ENCODE measurements around the gene CACNA2D2.

The CACNA2D2 gene

GRCh38 chr3:50423543-50423942 is 79.9 kb downstream of the CACNA2D2 start:
- DNase-seq: no peak

GRCh38 chr3:50422153-50422552 is 81.3 kb downstream of the CACNA2D2 start:
- no peak for DNase-seq

GRCh38 chr3:50419595-50420370 is 83.7 kb downstream of the CACNA2D2 start:
- DNase-seq: no peak

GRCh38 chr3:50418850-50419249 is 84.6 kb downstream of the CACNA2D2 start:
- DNase-seq: no peak

GRCh38 chr3:50417637-50418033 is 85.8 kb downstream of the CACNA2D2 start:
- DNase-seq: no peak

GRCh38 chr3:50416736-50417636 is 86.4 kb downstream of the CACNA2D2 start:
- no peak for DNase-seq

- no peak for DNase-seq
These were observed 87.6 kb downstream of the CACNA2D2 start for GRCh38 chr3:50415816-50416215.

- DNase-seq: no peak
These were observed 88.4 kb downstream of the CACNA2D2 start for GRCh38 chr3:50415061-50415460.

GRCh38 chr3:50414616-50415015 is 88.8 kb downstream of the CACNA2D2 start:
- no peak for DNase-seq

GRCh38 chr3:50412231-50412754 is 91.1 kb downstream of the CACNA2D2 start:
- DNase-seq: no peak

GRCh38 chr3:50411229-50411628 is 92.2 kb downstream of the CACNA2D2 start:
- DNase-seq: no peak

- DNase-seq: no peak
These were observed 92.8 kb downstream of the CACNA2D2 start for GRCh38 chr3:50410608-50411139.

GRCh38 chr3:50410185-50410584 is 93.2 kb downstream of the CACNA2D2 start:
- DNase-seq: no peak

GRCh38 chr3:50408443-50408944 is 94.9 kb downstream of the CACNA2D2 start:
- DNase-seq: no peak

GRCh38 chr3:50406487-50406886 is 96.9 kb downstream of the CACNA2D2 start:
- DNase-seq: no peak

- peak; percentile 7 for DNase-seq
These were observed 98.2 kb downstream of the CACNA2D2 start for GRCh38 chr3:50405249-50405648.

- no peak for DNase-seq
These were observed 101.3 kb downstream of the CACNA2D2 start for GRCh38 chr3:50401978-50402595.

GRCh38 chr3:50396502-50396901 is 106.9 kb downstream of the CACNA2D2 start:
- DNase-seq: no peak

GRCh38 chr3:50395070-50395860 is 108.2 kb downstream of the CACNA2D2 start:
- no peak for DNase-seq

- DNase-seq: no peak
These were observed 110.4 kb downstream of the CACNA2D2 start for GRCh38 chr3:50393061-50393460.

- DNase-seq: no peak
These were observed 111.2 kb downstream of the CACNA2D2 start for GRCh38 chr3:50392101-50392715.
